K562 (cell line): Measurements from ENCODE around the gene EHD2. TPM values are rescaled to one million over a fixed set of nuclear protein-coding genes. Genes with fewer than 3 reads are reported as not detected.

ENCODE experiments used
- BCL6 ChIP-seq: fragments of 250-450 bp; sonication (Bioruptor Pico); IDR thresholded peaks from 2 replicates; pipeline ENCODE4 v1.4.0; 2020
- DACH1 ChIP-seq: fragments of 450-650 bp; IDR thresholded peaks from 2 replicates; pipeline ENCODE4 v1.6.1; 2018; ENCODE audit not compliant: partially characterized antibody
- ELF1 ChIP-seq: fragments of 200-800 bp; sonication (Bioruptor generic); IDR thresholded peaks from 2 replicates; pipeline ENCODE4 v1.6.1; 2016; ENCODE audit warnings: missing genetic modification characterization, missing compliant biosample characterization
- FOXK2 ChIP-seq, 2 experiments: fragments of 450-650 bp; IDR thresholded peaks in 1 of 2; conservative IDR thresholded peaks in 1 of 2; 2 replicates each; pipeline ENCODE4 v1.6.1; 2016; ENCODE audit warnings: low read depth in 2 of 2, mild to moderate bottlenecking in 1 of 2
- GATA2 ChIP-seq: sonication (generic); formaldehyde crosslinking; IDR thresholded peaks from 2 replicates; pipeline ENCODE4 v1.4.0; 2020; ENCODE audit warnings: mild to moderate bottlenecking, missing genetic modification reagents
- HMGN3 ChIP-seq: IDR thresholded peaks from 2 replicates; pipeline ENCODE4 v1.6.1; 2011; ENCODE audit warnings: borderline replicate concordance, low read depth, mild to moderate bottlenecking, mixed read lengths, low read length; ENCODE audit not compliant: insufficient read length; ENCODE audit errors: extremely low read depth
- NRF1 ChIP-seq, 2 experiments: fragments of 450-650 bp; IDR thresholded peaks in 1 of 2; conservative IDR thresholded peaks in 1 of 2; 2 replicates each; pipeline ENCODE4 v1.6.1; 2014; ENCODE audit warnings: mild to moderate bottlenecking in 2 of 2
- PURB ChIP-seq: sonication (generic); formaldehyde crosslinking; IDR thresholded peaks from 2 replicates; pipeline ENCODE4 v1.9.0; 2021; ENCODE audit warnings: low read depth, mild to moderate bottlenecking, missing genetic modification reagents
- RBFOX2 ChIP-seq: fragments of 200-400 bp; formaldehyde crosslinking; IDR thresholded peaks from 2 replicates; pipeline ENCODE4 v1.6.1; 2017; ENCODE audit warnings: low read depth, mild to moderate bottlenecking, low read length, moderate library complexity
- SUPT5H ChIP-seq: fragments of 450-650 bp; IDR thresholded peaks from 2 replicates; pipeline ENCODE4 v1.6.1; 2016
- TOE1 ChIP-seq, 2 experiments: fragments of 450-650 bp in 1 of 2; sonication (generic) in 1 of 2; formaldehyde crosslinking in 1 of 2; IDR thresholded peaks; 2 replicates each; pipeline versions ENCODE4 v1.7.1 to v1.8.0; 2016 to 2022; ENCODE audit warnings: borderline replicate concordance in 2 of 2, mild to moderate bottlenecking in 2 of 2, antibody characterized with exemption in 1 of 2, inconsistent platforms in 1 of 2, low read depth in 1 of 2, missing genetic modification reagents in 1 of 2, moderate library complexity in 1 of 2
- ZBTB9 ChIP-seq: fragments of 450-650 bp; formaldehyde crosslinking; IDR thresholded peaks from 2 replicates; pipeline ENCODE4 v1.4.0; 2020; ENCODE audit warnings: mild to moderate bottlenecking, moderate library complexity
- ZFP91 ChIP-seq: sonication (generic); formaldehyde crosslinking; IDR thresholded peaks from 2 replicates; pipeline ENCODE4 v1.8.0; 2022; ENCODE audit warnings: mild to moderate bottlenecking, missing genetic modification reagents
- ZNF561 ChIP-seq: fragments of 450-650 bp; formaldehyde crosslinking; conservative IDR thresholded peaks from 2 replicates; pipeline ENCODE4 v1.4.0; 2020; ENCODE audit warnings: mild to moderate bottlenecking, moderate library complexity
- ZNF586 ChIP-seq: fragments of 450-650 bp; formaldehyde crosslinking; conservative IDR thresholded peaks from 2 replicates; pipeline ENCODE4 v1.4.0; 2020; ENCODE audit warnings: mild to moderate bottlenecking, moderate library complexity
- ZNF609 ChIP-seq: sonication (generic); formaldehyde crosslinking; IDR thresholded peaks from 2 replicates; pipeline ENCODE4 v1.8.1; 2023; ENCODE audit warnings: missing genetic modification reagents, mild to moderate bottlenecking, borderline replicate concordance
- ZNF655 ChIP-seq: fragments of 250-450 bp; sonication (Bioruptor Pico); IDR thresholded peaks from 2 replicates; pipeline ENCODE4 v1.5.0; 2021
- polyA plus RNA-seq, 8 experiments: library from polyadenylated mRNA; depleted of rRNA in 4 of 8; stranded (reverse) in 5 of 8; unstranded in 3 of 8; fragments of >200 nt; fragmentation: Nextera tagmentation in 2 of 8; fragmentation: Illumina TruSeq in 1 of 8; extraction: Ambion mirVana in 2 of 8; extraction: Trizol in 1 of 8; gene quantifications; 2 replicates each; pipeline versions ENCODE4 v1.2.1 to v1.2.3, GENCODE V29; 2011 to 2014; ENCODE audit warnings: inconsistent platforms in 1 of 8, missing spikeins in 1 of 8
- total RNA-seq, 7 experiments: library from RNA; depleted of rRNA in 6 of 7; stranded (reverse); fragments of >200 nt in 6 of 7; fragmentation: Illumina TruSeq in 2 of 7; extraction: Trizol in 2 of 7; gene quantifications; 2 replicates each; pipeline versions ENCODE4 v1.2.1 to v1.2.3, GENCODE V29; 2011 to 2021; ENCODE audit warnings: low replicate concordance in 1 of 7

The EHD2 gene
- total and polyA plus RNA-seq, 9 of the 15 experiments (the other 6 are each of a cell fraction or from before 2014, with no cell fraction given) = 1.7 to 32.2 (median 3.0) TPM

GRCh38 chr19:47663911-47664771, 49.1 kb upstream of the EHD2 start (continued):
- no peak for TF ChIP-seq ZNF609 (CRISPR knock-in tag)
- TF ChIP-seq ZFP91 (CRISPR knock-in tag) = no peak
- peak; percentile 42 to 77; a peak in 3 of 4 replicates for TF ChIP-seq FOXK2 (conservative IDR thresholded peaks at IDR 0.05 in 1 of 2, IDR thresholded peaks at IDR 0.05 in 1 of 2; ENCODE audit: low read depth in 2 of 2)
- TF ChIP-seq PURB = no peak
- TF ChIP-seq BCL6 (CRISPR knock-in tag) = no peak
- no peak for TF ChIP-seq ZNF655 (CRISPR knock-in tag)
- TF ChIP-seq HMGN3 = no peak
- TF ChIP-seq ZNF561 (CRISPR knock-in tag) = no peak
- 0 out of 4 replicates have a peak, but pooled peaks of 1 of the 2 experiments have one; percentile 16 for TF ChIP-seq NRF1 (conservative IDR thresholded peaks at IDR 0.05 in 1 of 2, IDR thresholded peaks at IDR 0.05 in 1 of 2)
- no peak for TF ChIP-seq GATA2 (CRISPR knock-in tag)
- TF ChIP-seq TOE1 (IDR thresholded peaks at IDR 0.05; ENCODE audit: borderline replicate concordance) = no peak
- TF ChIP-seq TOE1 (CRISPR knock-in tag; IDR thresholded peaks at IDR 0.05; ENCODE audit: borderline replicate concordance, low read depth) = no peak
- TF ChIP-seq RBFOX2 = no peak
- TF ChIP-seq ZBTB9 (CRISPR knock-in tag) = no peak
- TF ChIP-seq ELF1 (tag) = no peak
- no peak for TF ChIP-seq ZNF586
- TF ChIP-seq SUPT5H = no peak
- no peak for TF ChIP-seq DACH1
